PC-9 (cell line): ENCODE measurements around the gene PCDHA5.

Experiments used
- EZH2 ChIP-seq: fragments of 200-600 bp; sonication (generic); IDR thresholded peaks from 2 replicates; pipeline ENCODE4 v1.8.0; 2017; ENCODE audit warnings: antibody characterized with exemption, low read depth
- TF ChIP-seq, protein P1 (sequence below): fragments of 200-600 bp; sonication (generic); conservative IDR thresholded peaks from 2 replicates; pipeline ENCODE4 v1.6.1; 2017; ENCODE audit warnings: mixed run types, antibody characterized with exemption, mild to moderate bottlenecking, moderate library complexity

DNA sequence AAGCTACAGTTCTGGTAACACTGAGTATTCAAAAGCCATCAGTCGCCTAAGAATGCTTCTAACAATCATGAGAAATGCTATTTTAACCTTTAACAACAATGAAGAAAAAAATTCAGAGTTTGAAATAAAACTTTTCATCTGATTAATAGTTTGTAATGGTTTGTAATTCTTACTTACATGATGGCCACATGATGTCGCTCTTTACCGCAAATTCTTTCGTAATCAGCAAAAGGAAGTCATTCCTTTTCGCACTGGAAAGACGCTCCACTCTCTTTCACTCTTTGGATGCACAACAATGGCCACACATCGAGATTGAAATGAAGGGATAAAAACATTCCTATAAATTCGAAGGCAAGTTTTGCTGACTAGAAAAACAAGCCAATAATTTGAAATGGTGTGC lies 12.6 kb downstream of the PCDHA5 start, which contains the start of gene PCDHA7:
- TF ChIP-seq EZH2, result no peak
- TF ChIP-seq, protein P1, sequence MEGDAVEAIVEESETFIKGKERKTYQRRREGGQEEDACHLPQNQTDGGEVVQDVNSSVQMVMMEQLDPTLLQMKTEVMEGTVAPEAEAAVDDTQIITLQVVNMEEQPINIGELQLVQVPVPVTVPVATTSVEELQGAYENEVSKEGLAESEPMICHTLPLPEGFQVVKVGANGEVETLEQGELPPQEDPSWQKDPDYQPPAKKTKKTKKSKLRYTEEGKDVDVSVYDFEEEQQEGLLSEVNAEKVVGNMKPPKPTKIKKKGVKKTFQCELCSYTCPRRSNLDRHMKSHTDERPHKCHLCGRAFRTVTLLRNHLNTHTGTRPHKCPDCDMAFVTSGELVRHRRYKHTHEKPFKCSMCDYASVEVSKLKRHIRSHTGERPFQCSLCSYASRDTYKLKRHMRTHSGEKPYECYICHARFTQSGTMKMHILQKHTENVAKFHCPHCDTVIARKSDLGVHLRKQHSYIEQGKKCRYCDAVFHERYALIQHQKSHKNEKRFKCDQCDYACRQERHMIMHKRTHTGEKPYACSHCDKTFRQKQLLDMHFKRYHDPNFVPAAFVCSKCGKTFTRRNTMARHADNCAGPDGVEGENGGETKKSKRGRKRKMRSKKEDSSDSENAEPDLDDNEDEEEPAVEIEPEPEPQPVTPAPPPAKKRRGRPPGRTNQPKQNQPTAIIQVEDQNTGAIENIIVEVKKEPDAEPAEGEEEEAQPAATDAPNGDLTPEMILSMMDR, result 0 out of 2 replicates have a peak, but pooled peaks have one; percentile 19
